Testis (tissue), 3 donors: Measurements from ENCODE around the gene METTL27. TPM values are rescaled to one million over a fixed set of nuclear protein-coding genes. Genes with fewer than 3 reads are reported as not detected.
"Not testable (repeated sequence)": the region's sequence is repeated elsewhere in the genome, so short reads cannot be mapped to it uniquely, and the experiment has no call there.

Source experiments
- DNase-seq: peaks from one replicate; pipeline ENCODE4 v3.0.0-alpha.2; 2019
- H3K27ac ChIP-seq, 2 donors: fragments of 200-600 bp; sonication (generic); one replicate each; pipeline ENCODE4 v1.5.1; 2019
- H3K27me3 ChIP-seq: fragments of 200-600 bp; sonication (generic); one replicate; pipeline ENCODE4 v1.5.1; 2019
- H3K36me3 ChIP-seq: fragments of 200-600 bp; sonication (generic); one replicate; pipeline ENCODE4 v1.5.1; 2017; ENCODE audit warnings: low read depth; ENCODE audit errors: missing control alignments
- H3K4me1 ChIP-seq: fragments of 200-600 bp; sonication (generic); one replicate; pipeline ENCODE4 v1.5.1; 2019
- H3K4me3 ChIP-seq, 2 donors: fragments of 200-600 bp; sonication (generic); one replicate each; pipeline ENCODE4 v1.5.1; 2017 to 2019
- H3K9me3 ChIP-seq: fragments of 200-600 bp; sonication (generic); one replicate; pipeline ENCODE4 v1.5.1; 2017
- POLR2A ChIP-seq: fragments of 450-650 bp; IDR thresholded peaks from one replicate; pipeline ENCODE4 v1.6.1; 2017; ENCODE audit warnings: antibody characterized with exemption, mild to moderate bottlenecking, moderate library complexity
- WGBS, 2 donors: methylation state at CpG; one replicate each; pipeline ENCODE4 v1.1.5; 2018; 5-methylcytosine and 5-hydroxymethylcytosine counted together
- intact Hi-C: fragments of 100-400 bp; cut with DNase I; formaldehyde crosslinking; loops from one replicate; pipeline ENCODE4 v1.15.1; 2023; ENCODE audit warnings: low total_unique reads
- polyA plus RNA-seq: library from polyadenylated mRNA; stranded (reverse); fragments of 350-450 nt; fragmentation: Illumina TruSeq; extraction: RNeasy Lipid Tissue Mini Kit (QIAGEN cat#74804); gene quantifications from one replicate; pipeline ENCODE4 v1.2.3, GENCODE V29; 2014; ENCODE audit warnings: low read depth, low replicate concordance; ENCODE audit not compliant: insufficient read depth
- total RNA-seq, 2 donors: library from RNA; depleted of rRNA; stranded (reverse); fragments of >200 nt; gene quantifications; one replicate each; pipeline ENCODE4 v1.2.3, GENCODE V29; 2016
- TF ChIP-seq, protein P1 (sequence below), 3 experiments: fragments of 450-650 bp in 2 of 3; fragments of 200-600 bp in 1 of 3; sonication (generic) in 1 of 3; IDR thresholded peaks; one replicate each; pipeline ENCODE4 v1.5.1; 2016 to 2019; ENCODE audit warnings: antibody characterized with exemption in 3 of 3, mild to moderate bottlenecking in 2 of 3, moderate library complexity in 1 of 3

The METTL27 gene
- total and polyA plus RNA-seq, 3 donors from 2014 or later, result 3.5 to 5.6 (median 3.7) TPM

DNA sequence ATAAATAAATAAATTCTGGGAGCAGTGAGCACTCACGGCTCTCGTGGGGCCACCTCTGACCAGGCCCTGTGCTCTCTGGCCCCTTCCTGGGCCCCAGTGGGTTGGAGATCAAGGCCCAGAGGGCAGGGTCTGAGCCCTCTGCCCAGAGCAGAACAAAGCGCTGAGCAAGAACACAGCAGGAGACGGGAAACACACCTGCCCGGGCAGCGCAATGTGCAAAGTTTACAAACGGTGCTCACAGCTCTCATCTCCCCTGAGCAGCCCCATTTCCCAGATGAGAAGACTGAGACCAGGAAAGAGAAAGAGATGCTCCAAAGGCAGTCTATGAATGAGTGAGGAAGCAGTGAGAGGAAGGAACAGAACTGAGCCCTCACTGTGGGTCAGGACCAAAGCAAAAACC is 3.0 kb downstream of the METTL27 start:
- no peaks in the 10 kb centered on the region for H3K27me3 ChIP-seq
- intact Hi-C loops, result no loop called here
- no peak overlapping the region for H3K27ac ChIP-seq
- no peaks in the 10 kb centered on the region for H3K36me3 ChIP-seq
- 89 to 98% methylated on average over 5 to 7 of the region's 7 CpGs for WGBS, 2 donors
- TF ChIP-seq, protein P1, sequence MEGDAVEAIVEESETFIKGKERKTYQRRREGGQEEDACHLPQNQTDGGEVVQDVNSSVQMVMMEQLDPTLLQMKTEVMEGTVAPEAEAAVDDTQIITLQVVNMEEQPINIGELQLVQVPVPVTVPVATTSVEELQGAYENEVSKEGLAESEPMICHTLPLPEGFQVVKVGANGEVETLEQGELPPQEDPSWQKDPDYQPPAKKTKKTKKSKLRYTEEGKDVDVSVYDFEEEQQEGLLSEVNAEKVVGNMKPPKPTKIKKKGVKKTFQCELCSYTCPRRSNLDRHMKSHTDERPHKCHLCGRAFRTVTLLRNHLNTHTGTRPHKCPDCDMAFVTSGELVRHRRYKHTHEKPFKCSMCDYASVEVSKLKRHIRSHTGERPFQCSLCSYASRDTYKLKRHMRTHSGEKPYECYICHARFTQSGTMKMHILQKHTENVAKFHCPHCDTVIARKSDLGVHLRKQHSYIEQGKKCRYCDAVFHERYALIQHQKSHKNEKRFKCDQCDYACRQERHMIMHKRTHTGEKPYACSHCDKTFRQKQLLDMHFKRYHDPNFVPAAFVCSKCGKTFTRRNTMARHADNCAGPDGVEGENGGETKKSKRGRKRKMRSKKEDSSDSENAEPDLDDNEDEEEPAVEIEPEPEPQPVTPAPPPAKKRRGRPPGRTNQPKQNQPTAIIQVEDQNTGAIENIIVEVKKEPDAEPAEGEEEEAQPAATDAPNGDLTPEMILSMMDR (IDR thresholded peaks at IDR 0.05), result no peak
- TF ChIP-seq POLR2A, result no peak
- no peaks in the 10 kb centered on the region for H3K9me3 ChIP-seq
- no peak overlapping the region for H3K4me3 ChIP-seq
- DNase-seq, result no peak
- peaks cover 6% of the 10 kb centered on the region for H3K4me1 ChIP-seq

DNA sequence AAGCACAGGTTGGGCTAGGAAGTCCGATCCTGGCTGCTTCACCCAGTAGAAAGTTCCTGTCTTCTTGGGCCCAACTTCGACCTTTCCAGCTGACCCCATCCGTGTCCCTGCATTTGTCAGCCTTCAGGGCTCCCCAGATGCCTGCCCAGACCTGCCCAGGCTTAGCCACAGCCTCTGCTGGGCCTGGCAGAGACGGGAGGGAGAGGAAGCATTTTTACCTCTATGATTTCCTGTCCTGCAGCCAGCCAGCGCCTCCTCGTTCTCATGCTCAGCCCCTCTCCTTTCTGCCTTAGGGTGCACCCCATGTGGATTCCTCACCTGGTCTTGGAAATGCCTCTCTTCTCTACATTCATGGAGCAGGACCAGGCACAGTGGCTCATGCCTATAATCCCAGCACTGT is 3.7 kb downstream of the METTL27 start:
- Histone ChIP-seq H3K36me3 (no peaks in the 10 kb centered on the region), H3K4me3 (no peak overlapping the region), H3K27me3 (no peaks in the 10 kb centered on the region), H3K27ac (no peak overlapping the region), H3K9me3 (no peaks in the 10 kb centered on the region), H3K4me1 (peaks cover 6% of the 10 kb centered on the region)
- intact Hi-C loops, result no loop called here
- 83 to 85% methylated on average over 2 to 6 of the region's 6 CpGs for WGBS, 2 donors
- DNase-seq, result no peak
- TF ChIP-seq, protein P1 (IDR thresholded peaks at IDR 0.05), result no peak
- no peak for TF ChIP-seq POLR2A

DNA sequence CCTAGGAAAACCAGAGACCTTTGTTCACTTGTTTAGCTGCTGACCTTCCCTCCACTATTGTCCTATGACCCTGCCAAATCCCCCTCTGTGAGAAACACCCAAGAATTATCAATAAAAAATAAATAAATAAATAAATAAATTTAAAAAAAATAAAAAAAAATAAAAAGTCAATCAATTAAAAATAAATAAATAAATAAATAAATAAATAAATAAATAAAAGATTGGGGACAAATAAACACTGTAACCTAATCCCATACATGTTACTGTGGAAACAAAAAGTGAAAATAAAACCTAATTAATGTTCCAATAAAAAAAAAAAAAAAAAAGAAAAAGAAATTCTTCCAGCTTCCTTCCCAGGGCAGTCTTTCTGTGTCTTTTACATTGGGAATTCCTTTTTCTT is 5.1 kb downstream of the METTL27 start:
- H3K27ac ChIP-seq, DNase-seq, intact Hi-C loops, H3K36me3 ChIP-seq, H3K4me3 ChIP-seq, H3K27me3 ChIP-seq, H3K4me1 ChIP-seq, H3K9me3 ChIP-seq: not testable (repeated sequence)

DNA sequence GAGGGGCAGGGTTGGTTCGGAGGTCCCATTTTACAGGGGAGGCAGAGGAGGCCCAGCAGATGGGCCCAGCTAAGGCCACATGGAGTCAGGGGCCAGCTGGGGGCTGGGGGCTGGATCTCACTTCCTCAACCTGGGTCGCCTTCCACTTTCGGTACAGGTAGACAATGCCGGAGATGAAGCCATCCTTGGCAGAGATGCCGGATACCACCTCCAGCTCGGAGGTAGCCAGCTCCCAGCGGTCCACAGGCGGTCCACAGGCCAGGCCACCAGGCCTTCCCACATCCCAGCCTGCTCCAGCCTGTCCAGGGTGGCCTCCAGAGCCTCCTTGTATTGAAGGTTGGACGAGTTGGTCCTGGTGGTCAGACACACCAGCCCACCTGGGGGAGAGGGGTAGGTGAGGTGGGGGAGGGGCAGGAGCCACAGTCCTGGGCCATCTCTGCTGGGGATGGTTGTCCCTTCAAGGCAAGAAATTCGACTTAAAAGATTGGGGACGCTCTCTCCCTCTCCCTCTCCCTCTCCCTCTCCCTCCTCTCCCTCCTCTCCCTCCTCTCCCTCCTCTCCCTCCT is 7.6 kb downstream of the METTL27 start:
- peaks cover 8% of the 10 kb centered on the region for H3K4me1 ChIP-seq
- H3K4me3 ChIP-seq, result no peak overlapping the region
- no peak for DNase-seq
- H3K36me3 ChIP-seq, result no peaks in the 10 kb centered on the region
- intact Hi-C loops, result no loop called here
- no peaks in the 10 kb centered on the region for H3K27me3 ChIP-seq
- 75 to 87% methylated on average over 2 to 11 of the region's 11 CpGs for WGBS, 2 donors
- TF ChIP-seq POLR2A, result no peak
- TF ChIP-seq, protein P1 (IDR thresholded peaks at IDR 0.05), result no peak
- no peaks in the 10 kb centered on the region for H3K9me3 ChIP-seq
- H3K27ac ChIP-seq, result no peak overlapping the region

DNA sequence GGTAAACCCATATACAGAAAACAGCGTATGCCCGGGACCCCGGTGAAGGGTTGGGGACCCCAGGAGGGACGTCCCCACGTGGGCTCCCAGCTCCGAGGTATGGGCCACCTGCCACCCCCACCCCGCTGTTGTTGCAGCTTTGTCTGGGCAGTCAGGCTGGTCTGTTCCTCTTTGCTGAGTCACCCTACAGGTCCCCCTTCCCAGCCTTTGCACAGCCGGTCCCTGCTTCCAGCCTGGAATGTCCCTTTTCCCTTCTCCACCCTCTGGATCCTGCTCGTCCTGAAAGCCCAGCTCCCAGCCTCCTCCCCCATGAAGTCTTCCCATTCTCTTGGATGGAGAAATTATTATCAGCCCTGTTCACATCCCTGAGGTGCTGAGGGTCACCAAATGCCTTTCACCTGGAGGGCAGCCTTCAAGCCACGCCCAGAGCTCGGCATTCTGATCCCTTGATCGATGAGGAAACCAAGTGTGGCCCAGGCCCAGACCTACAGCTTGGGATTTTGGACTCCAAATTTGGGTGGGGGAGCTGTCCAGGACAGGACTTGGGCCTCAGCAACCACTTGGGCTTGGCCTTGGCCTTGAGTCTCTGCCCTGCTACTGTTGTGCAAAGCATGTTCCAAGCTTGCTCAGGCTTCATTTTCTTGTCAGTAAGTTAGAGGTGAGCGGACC is 8.9 kb downstream of the METTL27 start:
- intact Hi-C loops, result no loop called here

More for the DNA sequence above, 8.9 kb downstream of the METTL27 start:
- TF ChIP-seq, protein P1 (IDR thresholded peaks at IDR 0.05), result no peak
- TF ChIP-seq POLR2A, result no peak
- H3K4me3 ChIP-seq, result no peak overlapping the region
- H3K36me3 ChIP-seq, result no peaks in the 10 kb centered on the region
- 81 to 83% methylated on average over 13 of the region's 13 CpGs for WGBS, 2 donors
- no peak overlapping the region for H3K27ac ChIP-seq
- H3K9me3 ChIP-seq, result no peaks in the 10 kb centered on the region
- no peaks in the 10 kb centered on the region for H3K27me3 ChIP-seq
- no peak for DNase-seq
- H3K4me1 ChIP-seq, result peaks cover 8% of the 10 kb centered on the region
